Activated naive CD4-positive, alpha-beta T cell treated with anti-CD3 and anti-CD28 coated beads, Interleukin-2, amount 10 ng/mL, durations not matched to agents 7 days and 5 days (primary cell): Measurements from ENCODE around the gene TEAD1.

Experiments used
- CTCF ChIA-PET: fragments of 350-600 bp; sonication (Branson Sonifier 250); formaldehyde crosslinking; loops from one replicate; lab custom pipeline; 2021; ENCODE audit warnings: antibody characterized with exemption; lab: Charles Lee
- DNase-seq: peaks from one replicate; pipeline ENCODE4 v3.0.0-alpha.2; 2020
- H3K27ac Mint-ChIP-seq: one replicate; pipeline ENCODE4 v1.8.0; 2021; ENCODE audit warnings: mild to moderate bottlenecking, moderate library complexity, mixed read lengths
- H3K27me3 Mint-ChIP-seq: one replicate; pipeline ENCODE4 v1.8.0; 2021; ENCODE audit warnings: mild to moderate bottlenecking, mixed read lengths
- H3K36me3 Mint-ChIP-seq: one replicate; pipeline ENCODE4 v1.8.0; 2021; ENCODE audit warnings: mixed read lengths
- H3K4me1 Mint-ChIP-seq: one replicate; pipeline ENCODE4 v1.8.0; 2021; ENCODE audit warnings: mixed read lengths
- H3K4me3 Mint-ChIP-seq: one replicate; pipeline ENCODE4 v1.8.0; 2021; ENCODE audit warnings: mild to moderate bottlenecking, moderate library complexity, mixed read lengths
- H3K9me3 Mint-ChIP-seq: one replicate; pipeline ENCODE4 v1.8.0; 2021; ENCODE audit warnings: mixed read lengths

TEAD1 gene

GRCh38 chr11:12685229-12685628 is 11.0 kb downstream of the TEAD1 start:
- no peak for DNase-seq
- H3K9me3 Mint-ChIP-seq = no peaks in the 10 kb centered on the region
- H3K4me1 Mint-ChIP-seq = peaks cover 9% of the 10 kb centered on the region
- H3K27ac Mint-ChIP-seq = no peak overlapping the region
- H3K27me3 Mint-ChIP-seq = peaks cover 77% of the 10 kb centered on the region
- CTCF ChIA-PET = no interaction called here
- H3K36me3 Mint-ChIP-seq = peaks cover 1% of the 10 kb centered on the region
- no peak overlapping the region for H3K4me3 Mint-ChIP-seq

- Mint-ChIP-seq H3K36me3 (peaks cover 1% of the 10 kb centered on the region), H3K27ac (no peak overlapping the region), H3K9me3 (no peaks in the 10 kb centered on the region), H3K4me1 (no peaks in the 10 kb centered on the region), H3K4me3 (no peak overlapping the region), H3K27me3 (peaks cover 75% of the 10 kb centered on the region)
- DNase-seq = no peak
- CTCF ChIA-PET = no interaction called here
Measured at GRCh38 chr11:12686246-12687060, 12.2 kb downstream of the TEAD1 start.

- no peak overlapping the region for H3K4me3 Mint-ChIP-seq
Measured at GRCh38 chr11:12687216-12687623, 13.0 kb downstream of the TEAD1 start.

GRCh38 chr11:12687740-12688139 is 13.5 kb downstream of the TEAD1 start:
- H3K27me3 Mint-ChIP-seq = peaks cover 70% of the 10 kb centered on the region
- CTCF ChIA-PET = no interaction called here

More at GRCh38 chr11:12687216-12687623, 13.0 kb downstream of the TEAD1 start:
- Mint-ChIP-seq H3K9me3 (no peaks in the 10 kb centered on the region), H3K4me1 (no peaks in the 10 kb centered on the region), H3K36me3 (no peaks in the 10 kb centered on the region), H3K27me3 (peaks cover 69% of the 10 kb centered on the region), H3K27ac (no peak overlapping the region)
- CTCF ChIA-PET = no interaction called here
- DNase-seq = no peak

GRCh38 chr11:12689029-12689755 is 15.0 kb downstream of the TEAD1 start:
- H3K27me3 Mint-ChIP-seq = peaks cover 77% of the 10 kb centered on the region

More at GRCh38 chr11:12687740-12688139, 13.5 kb downstream of the TEAD1 start:
- no peaks in the 10 kb centered on the region for H3K4me1 Mint-ChIP-seq
- H3K27ac Mint-ChIP-seq = no peak overlapping the region
- no peak for DNase-seq
- no peak overlapping the region for H3K4me3 Mint-ChIP-seq
- no peaks in the 10 kb centered on the region for H3K36me3 Mint-ChIP-seq
- H3K9me3 Mint-ChIP-seq = no peaks in the 10 kb centered on the region

GRCh38 chr11:12690663-12691062 is 16.4 kb downstream of the TEAD1 start:
- H3K36me3 Mint-ChIP-seq = no peaks in the 10 kb centered on the region
- no peaks in the 10 kb centered on the region for H3K9me3 Mint-ChIP-seq
- H3K4me1 Mint-ChIP-seq = peaks cover 12% of the 10 kb centered on the region
- CTCF ChIA-PET = no interaction called here
- no peak overlapping the region for H3K4me3 Mint-ChIP-seq
- H3K27me3 Mint-ChIP-seq = peaks cover 80% of the 10 kb centered on the region
- DNase-seq = no peak
- no peak overlapping the region for H3K27ac Mint-ChIP-seq

More at GRCh38 chr11:12689029-12689755, 15.0 kb downstream of the TEAD1 start:
- Mint-ChIP-seq H3K27ac (no peak overlapping the region), H3K4me1 (peaks cover 12% of the 10 kb centered on the region), H3K4me3 (no peak overlapping the region), H3K9me3 (no peaks in the 10 kb centered on the region), H3K36me3 (no peaks in the 10 kb centered on the region)
- CTCF ChIA-PET = no interaction called here
- no peak for DNase-seq

GRCh38 chr11:12691473-12691872 is 17.3 kb downstream of the TEAD1 start:
- H3K4me3 Mint-ChIP-seq = no peak overlapping the region
- no peaks in the 10 kb centered on the region for H3K36me3 Mint-ChIP-seq
- peaks cover 86% of the 10 kb centered on the region for H3K27me3 Mint-ChIP-seq

GRCh38 chr11:12692229-12693075 is 18.2 kb downstream of the TEAD1 start:
- Mint-ChIP-seq H3K4me1 (peaks cover 12% of the 10 kb centered on the region), H3K9me3 (no peaks in the 10 kb centered on the region), H3K27me3 (peaks cover 83% of the 10 kb centered on the region), H3K36me3 (no peaks in the 10 kb centered on the region), H3K4me3 (no peak overlapping the region), H3K27ac (no peak overlapping the region)
- DNase-seq = no peak
- CTCF ChIA-PET = interaction anchor here (1.0 kb wide), 1 partner anchor 404 kb away, joined by 3 read pairs; no protein-coding TSS in a partner anchor

More at GRCh38 chr11:12691473-12691872, 17.3 kb downstream of the TEAD1 start:
- no peak for DNase-seq
- CTCF ChIA-PET = interaction anchor here (1.0 kb wide), 1 partner anchor 403 kb away, joined by 3 read pairs; no protein-coding TSS in a partner anchor
- Mint-ChIP-seq H3K9me3 (no peaks in the 10 kb centered on the region), H3K4me1 (peaks cover 12% of the 10 kb centered on the region), H3K27ac (no peak overlapping the region)

GRCh38 chr11:12693094-12693478 is 18.9 kb downstream of the TEAD1 start:
- Mint-ChIP-seq H3K9me3 (no peaks in the 10 kb centered on the region), H3K27ac (no peak overlapping the region), H3K27me3 (peaks cover 83% of the 10 kb centered on the region), H3K4me3 (no peak overlapping the region), H3K4me1 (peaks cover 12% of the 10 kb centered on the region), H3K36me3 (no peaks in the 10 kb centered on the region)
- no peak for DNase-seq
- CTCF ChIA-PET = no interaction called here

GRCh38 chr11:12693479-12694182 is 19.4 kb downstream of the TEAD1 start:
- CTCF ChIA-PET = no interaction called here
- Mint-ChIP-seq H3K4me3 (no peak overlapping the region), H3K27me3 (peaks cover 82% of the 10 kb centered on the region), H3K9me3 (no peaks in the 10 kb centered on the region), H3K27ac (no peak overlapping the region), H3K4me1 (peaks cover 12% of the 10 kb centered on the region), H3K36me3 (no peaks in the 10 kb centered on the region)
- DNase-seq = no peak

GRCh38 chr11:12694183-12694531 is 19.9 kb downstream of the TEAD1 start:
- no peak overlapping the region for H3K27ac Mint-ChIP-seq
- CTCF ChIA-PET = no interaction called here
- H3K36me3 Mint-ChIP-seq = no peaks in the 10 kb centered on the region

GRCh38 chr11:12695221-12695794 is 21.1 kb downstream of the TEAD1 start:
- Mint-ChIP-seq H3K4me3 (no peak overlapping the region), H3K4me1 (peaks cover 12% of the 10 kb centered on the region), H3K27me3 (peaks cover 69% of the 10 kb centered on the region), H3K27ac (no peak overlapping the region), H3K36me3 (no peaks in the 10 kb centered on the region), H3K9me3 (no peaks in the 10 kb centered on the region)
- CTCF ChIA-PET = no interaction called here
- DNase-seq = no peak

More at GRCh38 chr11:12694183-12694531, 19.9 kb downstream of the TEAD1 start:
- peaks cover 12% of the 10 kb centered on the region for H3K4me1 Mint-ChIP-seq
- no peaks in the 10 kb centered on the region for H3K9me3 Mint-ChIP-seq
- peaks cover 77% of the 10 kb centered on the region for H3K27me3 Mint-ChIP-seq
- DNase-seq = no peak
- H3K4me3 Mint-ChIP-seq = no peak overlapping the region

GRCh38 chr11:12695873-12696272 is 21.7 kb downstream of the TEAD1 start:
- peaks cover 65% of the 10 kb centered on the region for H3K27me3 Mint-ChIP-seq
- no peak overlapping the region for H3K4me3 Mint-ChIP-seq
- H3K27ac Mint-ChIP-seq = no peak overlapping the region

More at GRCh38 chr11:12695873-12696272, 21.7 kb downstream of the TEAD1 start:
- Mint-ChIP-seq H3K36me3 (no peaks in the 10 kb centered on the region), H3K9me3 (no peaks in the 10 kb centered on the region), H3K4me1 (peaks cover 12% of the 10 kb centered on the region)
- CTCF ChIA-PET = no interaction called here
- no peak for DNase-seq
